Skin of body (tissue), 2 donors: ENCODE measurements around the gene SPATA13. TPM values are rescaled to one million over a fixed set of nuclear protein-coding genes. Genes with fewer than 3 reads are reported as not detected.

Experiments
- DNase-seq: peaks from one replicate; lab custom pipeline; 2025; lab: John Stamatoyannopoulos, UW
- total RNA-seq: library from RNA; depleted of rRNA; stranded (reverse); fragments of >200 nt; gene quantifications from one replicate; pipeline ENCODE4 v1.2.3, GENCODE V29; 2014

Gene SPATA13
- total RNA-seq, 1 donor from 2014 or later: 7.1 TPM

GRCh38 chr13:24276861-24277260 is 116.3 kb downstream of the SPATA13 start:
- DNase-seq: no peak

GRCh38 chr13:24277761-24278160 is 117.2 kb downstream of the SPATA13 start:
- DNase-seq: no peak

DNA sequence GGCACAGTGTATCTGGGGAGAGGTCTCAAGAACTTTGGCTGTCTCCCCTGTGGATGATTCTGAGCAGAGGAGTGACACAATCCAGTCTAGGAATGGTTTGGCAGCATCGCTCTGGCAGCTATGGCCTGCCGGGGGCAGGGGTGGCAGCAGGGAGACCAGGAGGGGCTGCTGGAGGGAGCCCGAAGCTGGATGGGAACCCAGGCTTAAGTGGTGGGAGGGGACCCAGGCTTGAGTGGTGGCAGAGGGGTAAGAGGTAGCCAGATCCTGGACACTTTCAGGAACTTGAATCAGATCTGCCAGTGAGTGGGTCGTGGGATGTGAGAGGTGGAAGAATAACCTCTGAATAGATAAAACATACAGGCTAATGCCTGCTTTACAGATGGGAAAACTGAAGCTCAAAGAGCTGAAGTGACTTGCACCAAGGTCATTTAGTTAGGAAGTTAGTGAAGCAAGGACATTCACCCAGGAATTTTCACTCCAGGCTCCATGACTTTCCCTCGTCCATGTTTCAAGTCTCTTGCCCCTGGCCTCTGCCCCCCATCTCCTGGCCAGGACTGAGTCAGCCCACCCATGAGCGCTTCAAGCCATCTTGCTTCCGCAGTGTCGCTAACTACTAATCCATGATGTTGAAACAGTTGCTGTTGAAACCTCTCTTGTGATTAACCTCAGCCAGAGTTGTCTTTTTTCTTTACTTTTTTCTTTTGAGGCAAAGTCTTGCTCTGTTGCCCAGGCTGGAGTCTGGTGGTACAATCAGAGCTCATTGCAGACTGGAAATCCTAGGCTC is 119.0 kb downstream of the SPATA13 start:
- DNase-seq: no peak

DNA sequence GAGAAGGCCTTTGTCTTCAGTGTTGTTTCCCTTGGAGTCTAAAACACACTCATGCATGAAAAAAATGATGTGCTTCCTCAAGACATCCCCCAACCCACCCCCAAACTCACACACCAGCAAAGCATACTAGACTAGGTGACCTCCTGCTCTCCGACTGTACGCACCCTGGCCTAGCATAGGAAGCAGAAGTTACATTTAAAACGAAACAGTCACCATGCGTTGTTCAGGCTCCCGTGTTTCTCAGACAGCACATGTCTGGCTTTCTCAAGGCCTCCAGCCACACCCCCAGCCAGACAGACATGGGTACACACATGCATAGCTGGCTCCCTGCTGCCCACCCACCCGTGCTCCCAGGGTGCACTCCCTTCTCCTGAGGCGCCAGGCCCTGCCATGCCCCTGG is 120.2 kb downstream of the SPATA13 start:
- no peak for DNase-seq

DNA sequence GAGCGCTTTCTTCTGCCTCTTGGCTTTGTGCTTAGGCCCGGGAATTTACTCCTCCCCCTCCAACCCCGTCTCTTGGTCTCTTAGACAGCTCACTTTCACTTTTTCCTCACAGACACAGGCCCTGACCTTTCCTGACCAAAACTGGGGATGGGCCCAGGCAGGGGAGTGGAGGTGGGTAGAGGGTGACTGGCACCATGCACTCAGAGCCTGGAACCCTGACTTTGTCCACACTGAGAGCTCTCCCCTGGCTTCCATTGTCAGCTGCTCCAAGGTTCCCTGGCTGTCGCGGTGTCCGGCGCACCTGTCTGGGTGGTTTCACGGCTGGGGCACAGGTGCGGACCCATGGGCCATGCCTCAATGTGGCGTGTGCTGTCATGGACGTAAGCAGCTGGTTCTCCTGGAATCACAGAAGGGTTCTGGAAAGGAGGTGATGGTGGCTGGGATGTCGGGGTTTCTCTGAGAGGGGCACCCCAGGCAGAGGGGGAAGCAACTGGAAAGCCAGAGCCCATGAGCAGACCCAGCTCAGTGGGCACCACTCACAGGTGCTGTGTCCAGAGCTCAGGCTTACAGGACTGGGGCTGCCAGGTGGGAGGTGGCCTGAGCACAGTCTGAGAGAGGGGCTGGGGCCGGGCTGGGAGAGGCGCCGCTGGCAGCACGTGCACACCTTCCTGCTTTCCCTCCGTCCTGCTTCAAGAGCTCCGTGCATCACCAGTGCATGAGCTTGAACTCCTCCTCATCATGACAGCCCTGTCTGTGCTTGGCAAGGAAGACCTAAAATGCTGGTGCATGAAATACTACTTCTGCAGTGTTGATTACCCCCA is 120.9 kb downstream of the SPATA13 start:
- DNase-seq: no peak

DNA sequence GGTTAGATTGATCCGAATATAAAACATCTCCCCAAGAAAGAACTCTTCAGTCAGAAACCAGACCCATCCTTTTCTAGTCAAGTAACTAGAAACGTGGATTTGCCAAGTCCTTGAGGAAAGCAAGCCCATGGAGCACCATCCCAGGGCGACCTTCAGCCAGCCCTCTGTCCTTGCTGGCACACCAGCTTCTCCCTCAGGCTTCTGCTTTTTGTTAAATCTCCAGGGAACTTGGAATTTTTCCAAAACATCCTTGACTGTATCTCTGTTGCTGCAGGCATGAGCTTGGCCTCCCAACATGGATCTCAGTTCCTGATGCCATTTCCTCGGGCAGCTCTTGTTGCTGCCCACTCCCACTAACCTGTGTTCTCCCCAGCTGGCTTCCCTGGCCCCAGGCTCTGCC is 121.7 kb downstream of the SPATA13 start:
- DNase-seq: no peak

DNA sequence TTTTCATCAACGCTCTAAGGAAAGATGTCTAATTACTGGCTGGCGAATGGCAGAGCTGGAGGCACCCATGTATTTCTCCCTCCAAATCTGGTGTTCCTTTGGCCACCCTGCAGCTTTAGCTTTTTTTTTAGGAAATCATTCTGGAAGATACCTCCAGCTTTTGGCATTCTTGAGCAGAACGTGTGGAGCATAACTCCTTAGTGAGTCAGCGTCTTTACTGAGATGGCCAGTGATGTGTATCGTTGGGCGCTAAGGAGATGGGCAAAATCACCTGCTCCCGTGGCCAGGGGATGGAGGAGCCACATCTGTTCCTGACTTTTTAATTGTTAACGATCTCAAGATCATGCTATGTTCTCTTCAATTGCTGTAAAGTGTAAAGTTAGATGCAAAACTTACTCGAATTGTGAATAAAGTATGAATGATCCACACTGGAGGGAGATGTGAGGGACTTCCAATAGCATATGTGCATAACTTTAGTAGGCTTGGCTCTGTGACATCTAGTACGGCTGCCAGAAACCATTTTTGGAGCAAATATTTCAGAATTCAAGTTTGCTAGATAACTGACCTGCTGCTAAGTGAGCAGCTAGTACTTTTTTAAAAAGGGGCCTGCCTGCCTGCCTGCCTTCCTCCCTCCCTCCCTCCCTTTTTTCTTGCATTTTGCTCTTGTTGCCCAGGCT is 124.5 kb downstream of the SPATA13 start:
- no peak for DNase-seq

GRCh38 chr13:24286624-24287023 is 126.1 kb downstream of the SPATA13 start:
- DNase-seq: no peak

GRCh38 chr13:24287748-24288287 is 127.3 kb downstream of the SPATA13 start:
- DNase-seq: no peak

- no peak for DNase-seq
Observed at GRCh38 chr13:24288870-24289269, 128.3 kb downstream of the SPATA13 start.

- DNase-seq: no peak
Observed at GRCh38 chr13:24290280-24290932, 129.9 kb downstream of the SPATA13 start.

GRCh38 chr13:24292481-24292880 is 132.0 kb downstream of the SPATA13 start:
- DNase-seq: no peak

GRCh38 chr13:24293746-24294145 is 133.2 kb downstream of the SPATA13 start:
- DNase-seq: no peak

GRCh38 chr13:24299488-24300114 is 139.1 kb downstream of the SPATA13 start:
- DNase-seq: no peak

- no peak for DNase-seq
Observed at GRCh38 chr13:24301434-24301833, 140.9 kb downstream of the SPATA13 start.

DNA sequence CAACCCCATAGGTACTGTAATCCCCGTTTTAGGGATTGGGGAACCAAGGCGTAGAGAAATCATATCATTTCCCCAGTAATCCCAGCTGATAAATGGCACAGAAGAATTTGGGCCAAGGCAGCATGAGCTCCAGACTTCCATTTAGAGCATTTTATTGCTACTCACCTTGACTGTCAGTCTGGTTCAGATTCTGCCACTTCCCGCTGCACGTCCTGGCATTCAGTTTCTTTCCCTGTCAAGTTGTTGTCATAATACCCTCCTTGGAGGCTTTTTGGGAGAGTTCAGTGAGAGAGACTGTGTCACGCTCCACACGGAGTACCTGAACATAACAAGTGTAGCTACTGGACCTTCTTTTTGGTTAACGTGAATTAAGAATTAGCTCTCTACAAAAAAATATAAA is 141.4 kb downstream of the SPATA13 start:
- no peak for DNase-seq

- no peak for DNase-seq
Observed at GRCh38 chr13:24304620-24305019, 144.1 kb downstream of the SPATA13 start.

- no peak for DNase-seq
Observed at GRCh38 chr13:24306632-24307031, 146.1 kb downstream of the SPATA13 start.

DNA sequence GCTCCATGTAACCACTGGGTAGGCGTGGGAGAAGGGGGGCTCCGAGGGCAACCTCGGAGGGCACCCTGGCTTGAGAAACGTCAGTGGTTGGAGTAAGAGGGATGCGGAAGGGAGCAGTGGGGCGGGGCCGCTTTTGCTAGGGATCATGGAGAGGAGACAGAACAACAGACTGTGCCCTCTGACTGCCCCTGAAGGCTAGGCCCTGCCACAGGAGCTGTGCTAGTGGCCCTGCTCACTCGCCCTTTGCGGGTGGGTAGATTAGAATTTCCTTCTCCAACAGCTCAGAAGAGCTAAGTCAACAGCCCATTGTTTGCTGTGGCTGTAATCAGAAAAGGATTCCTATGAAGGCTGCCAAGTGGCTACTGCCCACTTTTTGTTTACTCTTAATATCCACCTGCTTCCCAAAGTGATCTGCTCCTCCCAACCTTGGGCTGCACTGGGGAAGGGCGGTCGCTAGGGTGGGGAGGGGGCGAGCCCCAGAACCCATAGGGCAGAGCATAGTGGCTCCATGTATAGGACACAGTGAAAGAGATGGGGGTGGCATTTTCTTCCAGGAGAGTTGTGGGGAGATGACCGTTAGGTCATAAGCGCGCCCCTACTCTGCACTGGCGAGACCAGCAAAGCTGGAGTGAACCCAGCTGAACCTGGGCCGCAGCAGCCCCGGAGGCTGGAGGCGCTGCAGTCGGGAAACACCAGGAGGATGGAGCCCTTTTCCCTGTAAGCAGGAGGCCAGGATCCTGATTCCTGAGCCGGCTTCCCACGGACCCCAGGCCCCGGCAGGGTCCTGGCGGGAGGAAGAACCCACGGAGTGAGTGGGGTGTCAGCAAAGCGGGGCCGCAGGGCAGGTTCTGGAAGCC is 146.9 kb downstream of the SPATA13 start:
- DNase-seq: no peak

GRCh38 chr13:24308068-24308445 is 147.5 kb downstream of the SPATA13 start:
- DNase-seq: no peak
